Neural cell (in vitro differentiated cells): Measurements from ENCODE around the gene PLEKHH3. TPM values are rescaled to one million over a fixed set of nuclear protein-coding genes. Genes with fewer than 3 reads are reported as not detected.

Source experiments
- H2AFZ ChIP-seq: fragments of 200-600, 300-800 bp; sonication (generic), shearing (Covaris generic); 2 replicates; pipeline ENCODE4 v1.6.0; 2014; ENCODE audit warnings: low read depth, mild to moderate bottlenecking, antibody characterized with exemption, low read length, moderate library complexity
- H3F3A ChIP-seq: fragments of 200-600 bp; shearing (Covaris generic); 2 replicates; pipeline ENCODE4 v1.6.1; 2016; ENCODE audit warnings: mild to moderate bottlenecking, moderate library complexity, mixed read lengths, antibody characterized with exemption, low read length; ENCODE audit not compliant: insufficient read depth, poor library complexity, severe bottlenecking
- H3K27ac ChIP-seq: fragments of 200-600, 300-800 bp; sonication (generic), shearing (Covaris generic); 2 replicates; pipeline ENCODE4 v1.5.1; 2014; ENCODE audit warnings: mild to moderate bottlenecking, low read length, moderate library complexity
- H3K27me3 ChIP-seq: fragments of 300-800, 200-600 bp; sonication (generic), shearing (Covaris generic); 2 replicates; pipeline ENCODE4 v1.6.0; 2014; ENCODE audit warnings: mild to moderate bottlenecking, low read depth, low read length, moderate library complexity; ENCODE audit not compliant: insufficient read depth
- H3K36me3 ChIP-seq: fragments of 300-800, 200-600 bp; sonication (generic), shearing (Covaris generic); 2 replicates; pipeline ENCODE4 v1.5.1; 2014; ENCODE audit warnings: mild to moderate bottlenecking, antibody characterized with exemption, low read length, moderate library complexity; ENCODE audit not compliant: insufficient read depth
- H3K4me2 ChIP-seq: fragments of 300-800, 200-600 bp; sonication (generic), shearing (Covaris generic); 2 replicates; pipeline ENCODE4 v1.6.0; 2014; ENCODE audit warnings: mild to moderate bottlenecking, low read length
- H3K4me3 ChIP-seq: fragments of 300-800, 200-600 bp; sonication (generic), shearing (Covaris generic); 2 replicates; pipeline ENCODE4 v1.5.1; 2014; ENCODE audit warnings: mild to moderate bottlenecking, low read length, moderate library complexity
- H3K79me2 ChIP-seq: fragments of 200-600 bp; shearing (Covaris generic); replicated peaks from 2 replicates; pipeline ENCODE4 v1.6.0; 2014; ENCODE audit warnings: mild to moderate bottlenecking, low read length, moderate library complexity; ENCODE audit not compliant: insufficient read depth
- H3K9ac ChIP-seq: fragments of 300-800, 200-600 bp; sonication (generic), shearing (Covaris generic); 2 replicates; pipeline ENCODE4 v1.6.1; 2016; ENCODE audit warnings: mild to moderate bottlenecking, low read length, mixed read lengths
- H3K9me2 ChIP-seq: fragments of 200-600 bp; shearing (Covaris generic); 2 replicates; pipeline ENCODE4 v1.6.1; 2016; ENCODE audit warnings: mild to moderate bottlenecking, low read length, mixed read lengths; ENCODE audit not compliant: insufficient read depth
- H3K9me3 ChIP-seq: fragments of 200-600, 300-800 bp; sonication (generic), shearing (Covaris generic); 2 replicates; pipeline ENCODE4 v1.6.1; 2016; ENCODE audit warnings: mild to moderate bottlenecking, mixed run types, low read length, moderate library complexity, mixed read lengths
- H4K20me1 ChIP-seq: fragments of 200-600 bp; shearing (Covaris generic); 2 replicates; pipeline ENCODE4 v1.6.1; 2016; ENCODE audit warnings: mild to moderate bottlenecking, mixed run types; ENCODE audit not compliant: insufficient read depth
- EP300 ChIP-seq: fragments of 450-650 bp; conservative IDR thresholded peaks from 2 replicates; pipeline ENCODE4 v1.6.1; 2014; ENCODE audit warnings: antibody characterized with exemption, mild to moderate bottlenecking, moderate library complexity; ENCODE audit not compliant: poor library complexity, severe bottlenecking
- EZH2 ChIP-seq: fragments of 200-600, 300-800 bp; shearing (Covaris generic), sonication (generic); IDR thresholded peaks from 2 replicates; pipeline ENCODE4 v1.6.1; 2014; ENCODE audit warnings: antibody characterized with exemption, low read length, borderline replicate concordance, mild to moderate bottlenecking; ENCODE audit not compliant: insufficient read depth, poor library complexity, severe bottlenecking
- MXI1 ChIP-seq: fragments of 450-650 bp; conservative IDR thresholded peaks from 2 replicates; pipeline ENCODE4 v1.6.1; 2014; ENCODE audit warnings: antibody characterized with exemption, mild to moderate bottlenecking; ENCODE audit not compliant: poor library complexity, severe bottlenecking
- POLR2AphosphoS5 ChIP-seq: IDR thresholded peaks from 2 replicates; pipeline ENCODE4 v1.6.1; 2012
- RAD21 ChIP-seq: fragments of 450-650 bp; conservative IDR thresholded peaks from 2 replicates; pipeline ENCODE4 v1.6.1; 2014; ENCODE audit warnings: antibody characterized with exemption, mild to moderate bottlenecking, moderate library complexity
- SMC3 ChIP-seq: fragments of 450-650 bp; conservative IDR thresholded peaks from 2 replicates; pipeline ENCODE4 v1.6.1; 2014; ENCODE audit warnings: antibody characterized with exemption, mild to moderate bottlenecking, moderate library complexity; ENCODE audit not compliant: poor library complexity
- TAF1 ChIP-seq: IDR thresholded peaks from 2 replicates; pipeline ENCODE4 v1.6.1; 2012; ENCODE audit warnings: low read depth
- polyA plus RNA-seq: library from polyadenylated mRNA; depleted of rRNA; stranded (reverse); fragments of >200 nt; gene quantifications from 2 replicates; pipeline ENCODE4 v1.2.3, GENCODE V29; 2014
- TF ChIP-seq, protein P1 (sequence below): IDR thresholded peaks from 2 replicates; pipeline ENCODE4 v1.6.1; 2012; ENCODE audit warnings: borderline replicate concordance
- TF ChIP-seq, protein P2 (sequence below): fragments of 450-650 bp; IDR thresholded peaks from 2 replicates; pipeline ENCODE4 v1.5.1; 2014; ENCODE audit warnings: antibody characterized with exemption, mild to moderate bottlenecking, moderate library complexity; ENCODE audit not compliant: poor library complexity, severe bottlenecking

The PLEKHH3 gene
- polyA plus RNA-seq, 1 donor from 2014 or later, result 18.4 TPM

DNA sequence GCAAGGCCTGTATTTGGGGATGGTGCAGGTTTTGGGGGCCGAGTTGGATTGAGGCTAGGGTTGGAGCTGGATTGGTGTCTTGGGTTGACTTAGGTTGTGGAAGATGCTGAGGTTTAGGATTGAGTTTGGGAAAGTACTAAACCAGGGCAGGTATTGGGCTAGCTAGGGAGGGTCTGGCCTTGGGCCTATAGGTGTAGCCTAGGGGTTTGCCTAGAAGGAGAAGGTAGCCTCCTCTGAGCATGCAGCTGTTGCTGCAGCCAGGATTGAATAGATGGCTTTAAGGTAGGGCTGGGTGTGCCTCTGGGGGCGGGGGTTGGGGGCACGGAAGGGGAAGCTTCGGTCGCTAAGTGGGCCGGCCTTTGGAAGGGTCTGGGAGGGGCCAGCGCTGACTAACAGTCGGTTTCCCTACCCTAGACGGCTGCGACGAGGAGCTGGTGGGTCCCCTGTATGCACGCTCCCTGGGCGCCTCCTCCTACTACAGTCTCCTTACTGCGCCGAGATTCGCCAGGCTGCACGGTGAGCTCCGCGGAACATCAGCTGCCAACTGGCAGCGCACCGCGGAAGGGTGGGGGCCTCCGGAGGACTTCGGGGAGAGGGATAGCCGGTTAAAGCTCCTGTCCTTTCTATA lies 6.7 kb upstream of the PLEKHH3 start:
- Histone ChIP-seq H3F3A (no peaks in the 10 kb centered on the region), H3K4me2 (peak overlapping the region; percentile 66), H3K79me2 (peaks cover 4% of the 10 kb centered on the region), H3K9ac (peak overlapping the region; percentile 97), H4K20me1 (no peaks in the 10 kb centered on the region), H3K27ac (peak overlapping the region; percentile 91), H2AFZ (peak overlapping the region; percentile 46), H3K27me3 (no peaks in the 10 kb centered on the region), H3K4me3 (peak overlapping the region; percentile 98), H3K9me3 (no peaks in the 10 kb centered on the region), H3K9me2 (no peaks in the 10 kb centered on the region), H3K36me3 (no peaks in the 10 kb centered on the region)
- TF ChIP-seq TAF1, result peak; percentile 64
- TF ChIP-seq, protein P1, sequence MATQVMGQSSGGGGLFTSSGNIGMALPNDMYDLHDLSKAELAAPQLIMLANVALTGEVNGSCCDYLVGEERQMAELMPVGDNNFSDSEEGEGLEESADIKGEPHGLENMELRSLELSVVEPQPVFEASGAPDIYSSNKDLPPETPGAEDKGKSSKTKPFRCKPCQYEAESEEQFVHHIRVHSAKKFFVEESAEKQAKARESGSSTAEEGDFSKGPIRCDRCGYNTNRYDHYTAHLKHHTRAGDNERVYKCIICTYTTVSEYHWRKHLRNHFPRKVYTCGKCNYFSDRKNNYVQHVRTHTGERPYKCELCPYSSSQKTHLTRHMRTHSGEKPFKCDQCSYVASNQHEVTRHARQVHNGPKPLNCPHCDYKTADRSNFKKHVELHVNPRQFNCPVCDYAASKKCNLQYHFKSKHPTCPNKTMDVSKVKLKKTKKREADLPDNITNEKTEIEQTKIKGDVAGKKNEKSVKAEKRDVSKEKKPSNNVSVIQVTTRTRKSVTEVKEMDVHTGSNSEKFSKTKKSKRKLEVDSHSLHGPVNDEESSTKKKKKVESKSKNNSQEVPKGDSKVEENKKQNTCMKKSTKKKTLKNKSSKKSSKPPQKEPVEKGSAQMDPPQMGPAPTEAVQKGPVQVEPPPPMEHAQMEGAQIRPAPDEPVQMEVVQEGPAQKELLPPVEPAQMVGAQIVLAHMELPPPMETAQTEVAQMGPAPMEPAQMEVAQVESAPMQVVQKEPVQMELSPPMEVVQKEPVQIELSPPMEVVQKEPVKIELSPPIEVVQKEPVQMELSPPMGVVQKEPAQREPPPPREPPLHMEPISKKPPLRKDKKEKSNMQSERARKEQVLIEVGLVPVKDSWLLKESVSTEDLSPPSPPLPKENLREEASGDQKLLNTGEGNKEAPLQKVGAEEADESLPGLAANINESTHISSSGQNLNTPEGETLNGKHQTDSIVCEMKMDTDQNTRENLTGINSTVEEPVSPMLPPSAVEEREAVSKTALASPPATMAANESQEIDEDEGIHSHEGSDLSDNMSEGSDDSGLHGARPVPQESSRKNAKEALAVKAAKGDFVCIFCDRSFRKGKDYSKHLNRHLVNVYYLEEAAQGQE, result no peak
- no peak for TF ChIP-seq SMC3
- peak; percentile 27 for TF ChIP-seq POLR2AphosphoS5

DNA sequence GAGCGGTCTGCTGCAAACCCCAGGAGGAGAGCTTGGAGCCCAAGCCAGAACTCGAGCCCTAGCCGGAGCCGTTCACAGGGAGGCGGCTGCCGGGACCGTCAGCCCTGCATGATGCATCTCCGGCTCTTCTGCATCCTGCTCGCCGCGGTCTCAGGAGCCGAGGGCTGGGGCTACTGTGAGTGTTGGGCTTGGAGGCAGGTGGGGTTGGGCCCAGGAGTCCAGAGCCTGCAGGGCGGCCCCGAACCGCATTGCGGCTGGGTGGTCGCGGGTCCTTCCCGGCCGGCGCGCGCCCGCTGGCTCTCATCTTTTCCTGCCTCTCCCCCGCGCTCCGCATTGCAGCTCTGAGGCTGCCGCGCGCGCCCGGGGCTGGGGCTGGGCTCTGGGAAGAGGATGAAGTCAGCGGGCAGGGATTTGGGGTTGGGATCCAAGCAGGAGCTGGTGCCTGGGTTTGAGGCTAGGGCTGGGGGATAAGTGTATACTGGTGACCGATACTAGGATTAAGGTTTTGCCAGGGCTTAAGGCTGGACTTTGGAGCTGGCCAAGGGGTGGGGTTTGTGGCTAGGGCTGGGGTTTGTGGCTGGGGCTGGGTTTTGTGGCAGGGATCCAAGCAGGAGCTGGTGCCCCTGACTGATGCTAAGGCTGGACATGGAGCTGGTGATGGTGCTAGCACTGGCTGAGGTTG lies 6.1 kb upstream of the PLEKHH3 start:
- no peaks in the 10 kb centered on the region for H3K36me3 ChIP-seq
- H2AFZ ChIP-seq, result peak overlapping the region; percentile 53
- H3K9me2 ChIP-seq, result no peaks in the 10 kb centered on the region
- H3K4me2 ChIP-seq, result peak overlapping the region; percentile 66
- H4K20me1 ChIP-seq, result no peaks in the 10 kb centered on the region
- H3K27me3 ChIP-seq, result no peaks in the 10 kb centered on the region
- peak overlapping the region; percentile 98 for H3K4me3 ChIP-seq
- TF ChIP-seq POLR2AphosphoS5 (peak; percentile 8), EP300 (no peak), RAD21 (no peak), SMC3 (peak; percentile 41), EZH2 (no peak), MXI1 (peak; percentile 61), TAF1 (peak; percentile 67)
- TF ChIP-seq, protein P2, sequence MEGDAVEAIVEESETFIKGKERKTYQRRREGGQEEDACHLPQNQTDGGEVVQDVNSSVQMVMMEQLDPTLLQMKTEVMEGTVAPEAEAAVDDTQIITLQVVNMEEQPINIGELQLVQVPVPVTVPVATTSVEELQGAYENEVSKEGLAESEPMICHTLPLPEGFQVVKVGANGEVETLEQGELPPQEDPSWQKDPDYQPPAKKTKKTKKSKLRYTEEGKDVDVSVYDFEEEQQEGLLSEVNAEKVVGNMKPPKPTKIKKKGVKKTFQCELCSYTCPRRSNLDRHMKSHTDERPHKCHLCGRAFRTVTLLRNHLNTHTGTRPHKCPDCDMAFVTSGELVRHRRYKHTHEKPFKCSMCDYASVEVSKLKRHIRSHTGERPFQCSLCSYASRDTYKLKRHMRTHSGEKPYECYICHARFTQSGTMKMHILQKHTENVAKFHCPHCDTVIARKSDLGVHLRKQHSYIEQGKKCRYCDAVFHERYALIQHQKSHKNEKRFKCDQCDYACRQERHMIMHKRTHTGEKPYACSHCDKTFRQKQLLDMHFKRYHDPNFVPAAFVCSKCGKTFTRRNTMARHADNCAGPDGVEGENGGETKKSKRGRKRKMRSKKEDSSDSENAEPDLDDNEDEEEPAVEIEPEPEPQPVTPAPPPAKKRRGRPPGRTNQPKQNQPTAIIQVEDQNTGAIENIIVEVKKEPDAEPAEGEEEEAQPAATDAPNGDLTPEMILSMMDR, result no peak
- TF ChIP-seq, protein P1, result peak; percentile 60
- peak overlapping the region; percentile 97 for H3K9ac ChIP-seq
- H3K79me2 ChIP-seq, result peaks cover 4% of the 10 kb centered on the region
- H3K27ac ChIP-seq, result peak overlapping the region; percentile 91
- H3K9me3 ChIP-seq, result no peaks in the 10 kb centered on the region
- H3F3A ChIP-seq, result no peaks in the 10 kb centered on the region
